Endothelial cell of umbilical vein (primary cell): ENCODE results near the gene DRICH1. TPM values are rescaled to one million over a fixed set of nuclear protein-coding genes. Genes with fewer than 3 reads are reported as not detected.

ENCODE experiments used
- BruUV-seq: library from RNA; stranded (reverse); fragments of 400-500 nt; replicated peaks from 2 replicates; lab custom pipeline; 2021; lab: Mats Ljungman, UMichigan
- CTCF ChIA-PET: fragments of 300-600, 350-600 bp; sonication (Branson Sonifier 250); formaldehyde crosslinking; loops from one replicate; lab custom pipeline; 2021; ENCODE audit warnings: antibody characterized with exemption, inconsistent platforms; lab: Charles Lee
- POLR2A ChIA-PET: fragments of 300-600, 350-600 bp; sonication (Branson Sonifier 250); formaldehyde crosslinking; loops from one replicate; lab custom pipeline; 2021; ENCODE audit warnings: antibody characterized with exemption, inconsistent platforms; lab: Charles Lee
- DNase-seq: peaks from one replicate; pipeline ENCODE4 v3.0.0-alpha.2; 2011; ENCODE audit warnings: low read depth, low spot score
- FAIRE-seq: peaks from 2 replicates; lab custom pipeline; 2011; peaks lifted over from hg19 to GRCh38; lab: Jason Lieb, UNC
- H2AFZ ChIP-seq: 2 replicates; pipeline ENCODE4 v1.6.0; 2012; ENCODE audit warnings: low read depth, low read length, control low read depth, inconsistent platforms
- H3K27ac ChIP-seq: 2 replicates; pipeline ENCODE4 v1.5.1; 2011; ENCODE audit warnings: low read depth, mild to moderate bottlenecking, control low read depth, low read length, moderate library complexity; ENCODE audit not compliant: insufficient read depth
- H3K27me3 ChIP-seq, 2 experiments: 2 replicates each; pipeline versions ENCODE4 v1.6.0 to v1.6.1; 2011; ENCODE audit warnings: low read length in 2 of 2, mixed read lengths in 1 of 2; ENCODE audit not compliant: control insufficient read depth in 2 of 2, insufficient read depth in 2 of 2
- H3K36me3 ChIP-seq, 2 experiments: 2 replicates in 1 of 2; 3 replicates in 1 of 2; pipeline ENCODE4 v1.5.1; 2011; ENCODE audit warnings: low read length in 2 of 2, mild to moderate bottlenecking in 1 of 2, moderate library complexity in 1 of 2; ENCODE audit not compliant: control insufficient read depth in 2 of 2, insufficient read depth in 2 of 2; ENCODE audit errors: extremely low read depth in 1 of 2
- H3K4me1 ChIP-seq: 3 replicates; pipeline ENCODE4 v1.5.1; 2011; ENCODE audit warnings: mild to moderate bottlenecking, low read length; ENCODE audit not compliant: control insufficient read depth, insufficient read depth; ENCODE audit errors: extremely low read depth
- H3K4me2 ChIP-seq: 2 replicates; pipeline ENCODE4 v1.6.1; 2011; ENCODE audit warnings: low read length, control low read depth, mixed read lengths; ENCODE audit not compliant: insufficient read depth
- H3K4me3 ChIP-seq, 3 experiments: fragments of 200-600 bp in 1 of 3; sonication (generic), shearing (Covaris generic) in 1 of 3; replicated peaks in 1 of 3; 2 replicates each; pipeline ENCODE4 v1.5.1; 2011 to 2016; ENCODE audit warnings: control low read depth in 3 of 3, low read length in 3 of 3, mild to moderate bottlenecking in 2 of 3, inconsistent platforms in 1 of 3, low read depth in 1 of 3, moderate library complexity in 1 of 3; ENCODE audit not compliant: insufficient read depth in 1 of 3
- H3K79me2 ChIP-seq: 2 replicates; pipeline ENCODE4 v1.6.0; 2012; ENCODE audit warnings: low read length, inconsistent platforms; ENCODE audit not compliant: control insufficient read depth, insufficient read depth
- H3K9ac ChIP-seq: replicated peaks from 2 replicates; pipeline ENCODE3; 2011; ENCODE audit warnings: low read length, control low read depth; ENCODE audit not compliant: insufficient read depth; ENCODE audit errors: extremely low read depth
- H3K9me1 ChIP-seq: replicated peaks from 3 replicates; pipeline ENCODE4 v1.6.0; 2011; ENCODE audit warnings: mild to moderate bottlenecking, low read length; ENCODE audit not compliant: control insufficient read depth, insufficient read depth; ENCODE audit errors: extremely low read depth
- H3K9me3 ChIP-seq: replicated peaks from 2 replicates; pipeline ENCODE4 v1.5.1; 2012; ENCODE audit warnings: low read length, inconsistent platforms; ENCODE audit not compliant: control insufficient read depth, insufficient read depth
- H4K20me1 ChIP-seq: replicated peaks from 2 replicates; pipeline ENCODE3; 2011; ENCODE audit warnings: mild to moderate bottlenecking, low read length; ENCODE audit not compliant: control insufficient read depth, insufficient read depth; ENCODE audit errors: extremely low read depth
- EZH2 ChIP-seq: IDR thresholded peaks from 2 replicates; pipeline ENCODE4 v1.6.1; 2012; ENCODE audit warnings: borderline replicate concordance, low read depth, mild to moderate bottlenecking, moderate library complexity, low read length, inconsistent platforms; ENCODE audit not compliant: severe bottlenecking
- FOS ChIP-seq: IDR thresholded peaks from 2 replicates; pipeline ENCODE4 v1.6.1; 2011; ENCODE audit warnings: mild to moderate bottlenecking, low read length, moderate library complexity, borderline replicate concordance; ENCODE audit not compliant: insufficient read depth
- GATA2 ChIP-seq: IDR thresholded peaks from 2 replicates; pipeline ENCODE4 v1.7.0; 2011; ENCODE audit warnings: low read depth, mild to moderate bottlenecking, moderate library complexity, mixed read lengths, low read length; ENCODE audit not compliant: insufficient read length, insufficient read depth
- JUN ChIP-seq: IDR thresholded peaks from 2 replicates; pipeline ENCODE4 v1.6.1; 2011; ENCODE audit warnings: borderline replicate concordance, low read depth; ENCODE audit not compliant: insufficient read length, insufficient read depth
- MYC ChIP-seq: IDR thresholded peaks from one replicate; pipeline ENCODE4 v1.6.1; 2011; ENCODE audit warnings: mild to moderate bottlenecking, low read depth, low read length
- POLR2A ChIP-seq: IDR thresholded peaks from 2 replicates; pipeline ENCODE4 v1.6.1; 2012; ENCODE audit warnings: low read depth, mild to moderate bottlenecking, control low read depth, low read length
- POLR2AphosphoS5 ChIP-seq: IDR thresholded peaks from 2 replicates; pipeline ENCODE4 v1.6.1; 2012; ENCODE audit warnings: low read depth, mild to moderate bottlenecking, control low read depth, low read length, moderate library complexity; ENCODE audit not compliant: insufficient read depth
- dilution Hi-C: fragments of 300-500 bp; cut with MboI; formaldehyde crosslinking; loops from one replicate; pipeline ENCODE4 v1.15.0; 2019; ENCODE audit warnings: low sequenced_read_pairs; ENCODE audit not compliant: extremely low pct_ligation_motif_present
- intact Hi-C: fragments of 100-400 bp; cut with micrococcal nuclease; formaldehyde crosslinking; loops from one replicate; pipeline ENCODE4 v1.10.0; 2022
- polyA plus RNA-seq, 4 experiments: library from polyadenylated mRNA; depleted of rRNA in 3 of 4; stranded (reverse) in 3 of 4; unstranded in 1 of 4; fragments of >200 nt; gene quantifications; 2 replicates each; pipeline versions ENCODE4 v1.2.1 to v1.2.3, GENCODE V29; 2011 to 2012; ENCODE audit warnings: missing spikeins in 1 of 4
- total RNA-seq: library from RNA; stranded (reverse); gene quantifications from 2 replicates; pipeline ENCODE4 v1.2.3, GENCODE V29; 2021
- TF ChIP-seq, protein P1 (sequence below), 2 donors: IDR thresholded peaks; 1 replicate in 1 of 2; 2 replicates in 1 of 2; pipeline ENCODE4 v1.5.1; 2011; ENCODE audit warnings: low read length in 2 of 2, mild to moderate bottlenecking in 2 of 2, moderate library complexity in 2 of 2, control low read depth in 1 of 2, inconsistent platforms in 1 of 2, low read depth in 1 of 2; ENCODE audit not compliant: insufficient read depth in 1 of 2; ENCODE audit errors: extremely low read depth in 1 of 2
- TF ChIP-seq, protein P2 (sequence below): IDR thresholded peaks from 2 replicates; pipeline ENCODE4 v1.6.1; 2011; ENCODE audit not compliant: insufficient read depth, insufficient read length

The DRICH1 gene
- total and polyA plus RNA-seq, 2 donors (not counting 3 experiments of a cell fraction or from before 2014, with no cell fraction given) = 0.25 TPM; not detected in 1

DNA sequence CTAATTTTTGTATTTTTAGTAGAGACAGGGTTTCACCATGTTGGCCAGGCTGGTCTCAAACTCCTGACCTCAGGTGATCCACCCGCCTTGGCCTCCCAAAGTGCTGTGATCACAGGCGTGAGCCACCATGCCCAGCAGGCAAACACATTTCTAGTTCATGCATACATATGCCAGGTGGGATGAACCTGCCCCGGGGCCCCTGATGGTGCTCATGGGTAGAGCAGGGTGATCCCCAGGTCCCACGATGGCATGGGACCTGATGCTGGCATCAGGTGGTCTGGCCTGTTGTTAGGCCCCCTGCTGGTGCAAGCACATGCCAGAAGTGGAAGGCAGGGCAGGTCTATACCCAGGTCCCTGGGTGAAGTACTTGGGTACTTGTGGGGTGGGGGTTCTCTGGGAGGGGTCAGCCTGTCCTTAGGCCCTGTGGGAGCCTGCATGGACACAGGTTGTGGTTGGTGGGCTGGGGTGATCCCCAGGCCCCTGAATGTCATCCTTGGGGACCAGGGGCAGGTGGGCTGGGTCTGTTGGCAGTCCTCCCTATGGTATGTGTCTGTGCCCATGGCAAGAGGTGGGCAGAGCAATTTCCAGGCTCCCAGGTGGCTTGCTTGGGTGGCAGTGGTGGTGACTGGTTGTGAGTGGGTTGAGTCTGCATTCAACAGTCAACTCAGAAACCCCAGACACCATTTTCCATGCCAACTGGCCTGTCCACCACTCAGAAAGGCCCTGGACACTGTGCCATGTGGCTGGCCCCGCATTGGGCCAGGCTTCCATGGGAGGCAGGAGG lies 49.1 kb upstream of the DRICH1 start:
- Histone ChIP-seq H3K9me3 (no peaks in the 10 kb centered on the region), H3K4me1 (peaks cover 1% of the 10 kb centered on the region), H2AFZ (no peak overlapping the region), H3K36me3 (peaks cover 0 to 2% of the 10 kb centered on the region in 2 experiments), H3K27me3 (no peaks in the 10 kb centered on the region), H4K20me1 (no peaks in the 10 kb centered on the region), H3K79me2 (no peaks in the 10 kb centered on the region), H3K4me3 (no peak overlapping the region), H3K27ac (no peak overlapping the region), H3K9ac (no peak overlapping the region), H3K4me2 (no peak overlapping the region), H3K9me1 (no peaks in the 10 kb centered on the region)
- ChIA-PET POLR2A (no interaction called here), CTCF (interaction anchor here (1.5 kb wide), 1 partner anchor 169 kb away, joined by 5 read pairs; no protein-coding TSS in a partner anchor)
- no TSS peak for BruUV-seq
- no peak for DNase-seq
- dilution Hi-C loops = no loop called here
- FAIRE-seq = no peak
- intact Hi-C loops = no loop called here
- TF ChIP-seq JUN = no peak
- TF ChIP-seq, protein P1, sequence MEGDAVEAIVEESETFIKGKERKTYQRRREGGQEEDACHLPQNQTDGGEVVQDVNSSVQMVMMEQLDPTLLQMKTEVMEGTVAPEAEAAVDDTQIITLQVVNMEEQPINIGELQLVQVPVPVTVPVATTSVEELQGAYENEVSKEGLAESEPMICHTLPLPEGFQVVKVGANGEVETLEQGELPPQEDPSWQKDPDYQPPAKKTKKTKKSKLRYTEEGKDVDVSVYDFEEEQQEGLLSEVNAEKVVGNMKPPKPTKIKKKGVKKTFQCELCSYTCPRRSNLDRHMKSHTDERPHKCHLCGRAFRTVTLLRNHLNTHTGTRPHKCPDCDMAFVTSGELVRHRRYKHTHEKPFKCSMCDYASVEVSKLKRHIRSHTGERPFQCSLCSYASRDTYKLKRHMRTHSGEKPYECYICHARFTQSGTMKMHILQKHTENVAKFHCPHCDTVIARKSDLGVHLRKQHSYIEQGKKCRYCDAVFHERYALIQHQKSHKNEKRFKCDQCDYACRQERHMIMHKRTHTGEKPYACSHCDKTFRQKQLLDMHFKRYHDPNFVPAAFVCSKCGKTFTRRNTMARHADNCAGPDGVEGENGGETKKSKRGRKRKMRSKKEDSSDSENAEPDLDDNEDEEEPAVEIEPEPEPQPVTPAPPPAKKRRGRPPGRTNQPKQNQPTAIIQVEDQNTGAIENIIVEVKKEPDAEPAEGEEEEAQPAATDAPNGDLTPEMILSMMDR (IDR thresholded peaks at IDR 0.05; ENCODE audit: extremely low read depth in 1 of 2, insufficient read depth in 1 of 2, low read depth in 1 of 2, low read length in 2 of 2) = no peak
- no peak for TF ChIP-seq MYC
- no peak for TF ChIP-seq FOS
- no peak for TF ChIP-seq POLR2A
- TF ChIP-seq, protein P2, sequence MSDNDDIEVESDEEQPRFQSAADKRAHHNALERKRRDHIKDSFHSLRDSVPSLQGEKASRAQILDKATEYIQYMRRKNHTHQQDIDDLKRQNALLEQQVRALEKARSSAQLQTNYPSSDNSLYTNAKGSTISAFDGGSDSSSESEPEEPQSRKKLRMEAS = no peak
- no peak for TF ChIP-seq GATA2
- no peak for TF ChIP-seq EZH2
- no peak for TF ChIP-seq POLR2AphosphoS5
